ENCODE data around the gene WDR17.

WDR17 gene

DNA sequence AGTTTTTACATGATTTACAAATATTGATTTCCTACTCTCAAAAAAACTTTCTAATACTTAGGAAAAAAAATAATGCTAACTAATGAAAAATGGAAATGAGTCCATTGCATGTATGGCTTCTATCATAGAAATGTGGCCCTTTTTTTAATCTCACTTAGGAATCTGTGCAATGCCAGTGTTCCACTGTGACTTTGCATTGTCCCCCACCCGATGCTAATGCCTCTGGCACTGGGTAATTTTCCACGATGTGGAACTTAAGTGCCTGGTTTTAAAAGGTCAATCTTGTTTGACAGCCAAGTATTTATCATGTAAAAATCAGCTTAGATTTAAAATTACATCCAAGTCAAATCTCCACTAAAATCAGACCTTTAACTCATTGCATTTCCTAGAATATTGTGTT, 76.6 kb downstream of the WDR17 start:
- H4K20me1 ChIP-seq (ENCODE audit: control insufficient read depth, insufficient read depth, low read depth, low read length): no peaks in the 10 kb centered on the region
- H3K9me2 ChIP-seq (replicated peaks; ENCODE audit: control insufficient read depth, low read length): no peaks in the 10 kb centered on the region
- H3K9me3 ChIP-seq (ENCODE audit: control insufficient read depth, insufficient read depth, low read length): no peaks in the 10 kb centered on the region
- no peaks in the 10 kb centered on the region for H3K36me3 ChIP-seq (ENCODE audit: control insufficient read depth, low read length)
- no peak overlapping the region for H3K4me3 ChIP-seq (ENCODE audit: low read length)
- TF ChIP-seq, protein P1, sequence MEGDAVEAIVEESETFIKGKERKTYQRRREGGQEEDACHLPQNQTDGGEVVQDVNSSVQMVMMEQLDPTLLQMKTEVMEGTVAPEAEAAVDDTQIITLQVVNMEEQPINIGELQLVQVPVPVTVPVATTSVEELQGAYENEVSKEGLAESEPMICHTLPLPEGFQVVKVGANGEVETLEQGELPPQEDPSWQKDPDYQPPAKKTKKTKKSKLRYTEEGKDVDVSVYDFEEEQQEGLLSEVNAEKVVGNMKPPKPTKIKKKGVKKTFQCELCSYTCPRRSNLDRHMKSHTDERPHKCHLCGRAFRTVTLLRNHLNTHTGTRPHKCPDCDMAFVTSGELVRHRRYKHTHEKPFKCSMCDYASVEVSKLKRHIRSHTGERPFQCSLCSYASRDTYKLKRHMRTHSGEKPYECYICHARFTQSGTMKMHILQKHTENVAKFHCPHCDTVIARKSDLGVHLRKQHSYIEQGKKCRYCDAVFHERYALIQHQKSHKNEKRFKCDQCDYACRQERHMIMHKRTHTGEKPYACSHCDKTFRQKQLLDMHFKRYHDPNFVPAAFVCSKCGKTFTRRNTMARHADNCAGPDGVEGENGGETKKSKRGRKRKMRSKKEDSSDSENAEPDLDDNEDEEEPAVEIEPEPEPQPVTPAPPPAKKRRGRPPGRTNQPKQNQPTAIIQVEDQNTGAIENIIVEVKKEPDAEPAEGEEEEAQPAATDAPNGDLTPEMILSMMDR (IDR thresholded peaks at IDR 0.05; ENCODE audit: low read depth, low read length, poor library complexity, severe bottlenecking): no peak
- TF ChIP-seq EZH2phosphoT487 (IDR thresholded peaks at IDR 0.05; ENCODE audit: borderline replicate concordance, low read length): no peak
- H3F3A ChIP-seq (ENCODE audit: control insufficient read depth, insufficient read depth): no peaks in the 10 kb centered on the region
- no peaks in the 10 kb centered on the region for H3K79me2 ChIP-seq (ENCODE audit: control insufficient read depth, low read length)
- no peak overlapping the region for H3K4me2 ChIP-seq (ENCODE audit: low read length)
- no peaks in the 10 kb centered on the region for H3K27me3 ChIP-seq (ENCODE audit: control insufficient read depth, low read length)
- H3K27ac ChIP-seq (ENCODE audit: low read depth, low read length): no peak overlapping the region
- no peaks in the 10 kb centered on the region for H3K4me1 ChIP-seq (ENCODE audit: control insufficient read depth, low read length)

DNA sequence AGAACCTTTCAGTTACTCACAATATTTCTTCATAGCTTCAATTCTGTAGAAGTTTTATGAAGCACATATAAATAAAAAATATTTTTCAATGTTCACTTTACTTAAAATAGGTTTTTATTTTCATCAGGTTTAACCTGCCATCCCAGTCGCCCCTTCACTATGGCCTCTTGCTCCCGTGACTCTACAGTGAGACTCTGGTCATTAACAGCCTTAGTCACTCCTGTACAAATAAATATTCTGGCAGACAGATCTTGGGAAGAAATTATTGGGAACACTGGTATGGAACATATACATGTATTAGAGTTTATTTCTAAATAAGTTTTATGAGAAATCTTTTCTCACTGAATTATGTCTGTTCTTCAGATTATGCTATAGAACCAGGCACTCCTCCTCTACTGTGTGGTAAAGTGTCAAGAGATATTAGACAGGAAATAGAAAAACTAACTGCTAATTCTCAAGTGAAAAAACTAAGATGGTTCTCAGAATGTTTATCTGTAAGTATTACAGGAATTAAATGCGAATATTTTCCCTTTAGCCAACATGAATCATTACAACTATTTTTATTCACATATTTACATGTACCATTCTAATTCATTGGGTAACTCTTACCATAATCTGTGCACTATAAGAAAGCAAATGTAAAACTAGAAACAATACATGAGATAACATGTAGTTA, 84.2 kb downstream of the WDR17 start:
- Histone ChIP-seq H3F3A (ENCODE audit: control insufficient read depth, insufficient read depth) (peaks cover 6% of the 10 kb centered on the region; the same call in 1 of the 2 replicates), H3K4me1 (ENCODE audit: control insufficient read depth, low read length) (peaks cover 18% of the 10 kb centered on the region), H3K9me2 (replicated peaks; ENCODE audit: control insufficient read depth, low read length) (no peaks in the 10 kb centered on the region), H4K20me1 (ENCODE audit: control insufficient read depth, insufficient read depth, low read depth, low read length) (no peaks in the 10 kb centered on the region), H3K36me3 (ENCODE audit: control insufficient read depth, low read length) (no peaks in the 10 kb centered on the region), H3K27me3 (ENCODE audit: control insufficient read depth, low read length) (no peaks in the 10 kb centered on the region), H3K9me3 (ENCODE audit: control insufficient read depth, insufficient read depth, low read length) (no peaks in the 10 kb centered on the region), H3K79me2 (ENCODE audit: control insufficient read depth, low read length) (no peaks in the 10 kb centered on the region), H3K4me3 (ENCODE audit: low read length) (peak overlapping the region; percentile 32; the same call in 1 of the 2 replicates), H3K4me2 (ENCODE audit: low read length) (peak overlapping the region; percentile 44), H3K27ac (ENCODE audit: low read depth, low read length) (peak overlapping the region; percentile 32; the same call in 1 of the 2 replicates)
- TF ChIP-seq EZH2phosphoT487 (IDR thresholded peaks at IDR 0.05; ENCODE audit: borderline replicate concordance, low read length): no peak
- TF ChIP-seq, protein P1 (IDR thresholded peaks at IDR 0.05; ENCODE audit: low read depth, low read length, poor library complexity, severe bottlenecking): no peak

DNA sequence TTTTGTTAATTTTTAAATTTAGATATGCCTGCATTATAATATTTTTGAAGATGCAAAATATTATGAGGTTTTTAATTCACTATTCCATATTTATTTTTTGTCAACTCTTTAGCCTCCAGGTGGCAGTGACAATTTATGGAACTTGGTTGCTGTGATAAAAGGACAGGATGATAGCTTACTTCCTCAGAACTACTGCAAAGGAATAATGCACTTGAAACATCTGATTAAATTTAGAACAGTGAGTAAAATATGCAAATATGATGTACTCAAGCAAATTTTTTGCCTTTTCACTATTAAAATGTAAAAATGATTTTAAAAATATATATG, 84.7 kb downstream of the WDR17 start:
- H3K4me1 ChIP-seq (ENCODE audit: control insufficient read depth, low read length): peaks cover 18% of the 10 kb centered on the region
- no peaks in the 10 kb centered on the region for H3K36me3 ChIP-seq (ENCODE audit: control insufficient read depth, low read length)
- peak overlapping the region; percentile 48; the same call in 1 of the 2 replicates for H3K4me3 ChIP-seq (ENCODE audit: low read length)
- TF ChIP-seq EZH2phosphoT487 (IDR thresholded peaks at IDR 0.05; ENCODE audit: borderline replicate concordance, low read length): no peak
- TF ChIP-seq, protein P1 (IDR thresholded peaks at IDR 0.05; ENCODE audit: low read depth, low read length, poor library complexity, severe bottlenecking): peak; percentile 43
- no peaks in the 10 kb centered on the region for H3K79me2 ChIP-seq (ENCODE audit: control insufficient read depth, low read length)
- H3K27me3 ChIP-seq (ENCODE audit: control insufficient read depth, low read length): no peaks in the 10 kb centered on the region
- H4K20me1 ChIP-seq (ENCODE audit: control insufficient read depth, insufficient read depth, low read depth, low read length): no peaks in the 10 kb centered on the region
- no peaks in the 10 kb centered on the region for H3K9me2 ChIP-seq (replicated peaks; ENCODE audit: control insufficient read depth, low read length)
- H3F3A ChIP-seq (ENCODE audit: control insufficient read depth, insufficient read depth): peaks cover 6% of the 10 kb centered on the region; the same call in 1 of the 2 replicates
- peak overlapping the region; percentile 44 for H3K4me2 ChIP-seq (ENCODE audit: low read length)
- H3K9me3 ChIP-seq (ENCODE audit: control insufficient read depth, insufficient read depth, low read length): no peaks in the 10 kb centered on the region
- H3K27ac ChIP-seq (ENCODE audit: low read depth, low read length): peak overlapping the region; percentile 49

All from DOHH2 (cell line).